H9 (cell line): ENCODE results near the gene BAX. TPM values are rescaled to one million over a fixed set of nuclear protein-coding genes. Genes with fewer than 3 reads are reported as not detected.
A peak's percentile ranks its signal among the peaks of the same experiment; 100 is the strongest.

Experiments used
- DNase-seq: peaks from one replicate; pipeline ENCODE4 v3.0.0-alpha.2; 2017
- H2AFZ ChIP-seq: one replicate; pipeline ENCODE4 v1.6.1; 2013; ENCODE audit warnings: mild to moderate bottlenecking, low read length, control low read depth, moderate library complexity
- H2AK5ac ChIP-seq: 2 replicates; pipeline ENCODE4 v1.6.1; 2013; ENCODE audit warnings: low read length, control low read depth, mixed read lengths; ENCODE audit not compliant: insufficient read length
- H2BK120ac ChIP-seq: one replicate; pipeline ENCODE4 v1.6.1; 2013; ENCODE audit warnings: low read depth, mild to moderate bottlenecking, low read length, control low read depth, inconsistent platforms; ENCODE audit not compliant: poor library complexity, severe bottlenecking
- H2BK12ac ChIP-seq: 2 replicates; pipeline ENCODE4 v1.6.1; 2013; ENCODE audit warnings: low read length, control low read depth, mixed read lengths, low read depth; ENCODE audit not compliant: insufficient read length
- H2BK15ac ChIP-seq: 2 replicates; pipeline ENCODE4 v1.6.1; 2013; ENCODE audit warnings: low read depth, low read length, control low read depth
- H2BK20ac ChIP-seq: one replicate; pipeline ENCODE4 v1.6.1; 2013; ENCODE audit warnings: low read depth, mild to moderate bottlenecking, low read length, control low read depth, inconsistent platforms; ENCODE audit not compliant: poor library complexity, severe bottlenecking
- H2BK5ac ChIP-seq: 2 replicates; pipeline ENCODE4 v1.6.1; 2013; ENCODE audit warnings: low read length, control low read depth, mixed read lengths; ENCODE audit not compliant: insufficient read length
- H3K14ac ChIP-seq: 2 replicates; pipeline ENCODE4 v1.6.1; 2013; ENCODE audit warnings: low read length, control low read depth; ENCODE audit not compliant: insufficient read depth
- H3K18ac ChIP-seq: 2 replicates; pipeline ENCODE4 v1.6.1; 2013; ENCODE audit warnings: low read depth, mild to moderate bottlenecking, mixed read lengths, low read length, control low read depth; ENCODE audit not compliant: insufficient read length
- H3K23ac ChIP-seq: 2 replicates; pipeline ENCODE4 v1.6.1; 2013; ENCODE audit warnings: low read length, control low read depth, mixed read lengths, low read depth; ENCODE audit not compliant: insufficient read length
- H3K23me2 ChIP-seq: 2 replicates; pipeline ENCODE4 v1.6.1; 2013; ENCODE audit warnings: low read depth, mild to moderate bottlenecking, mixed read lengths, low read length, control low read depth; ENCODE audit not compliant: insufficient read length, poor library complexity, severe bottlenecking
- H3K27ac ChIP-seq: 2 replicates; pipeline ENCODE4 v1.5.1; 2013; ENCODE audit warnings: low read length, control low read depth, mixed read lengths, low read depth; ENCODE audit not compliant: insufficient read length
- H3K27me3 ChIP-seq: 2 replicates; pipeline ENCODE4 v1.6.1; 2013; ENCODE audit warnings: low read length, control low read depth, inconsistent platforms; ENCODE audit not compliant: insufficient read depth
- H3K4ac ChIP-seq: 2 replicates; pipeline ENCODE4 v1.6.1; 2013; ENCODE audit warnings: low read depth, mild to moderate bottlenecking, control low read depth, inconsistent platforms, low read length, moderate library complexity
- H3K4me1 ChIP-seq: 2 replicates; pipeline ENCODE4 v1.6.1; 2013; ENCODE audit warnings: low read length, control low read depth, inconsistent platforms; ENCODE audit not compliant: insufficient read depth
- H3K4me2 ChIP-seq: 2 replicates; pipeline ENCODE4 v1.6.1; 2013; ENCODE audit warnings: low read length, control low read depth, mixed read lengths; ENCODE audit not compliant: insufficient read length, insufficient read depth
- H3K56ac ChIP-seq: 2 replicates; pipeline ENCODE4 v1.6.1; 2013; ENCODE audit warnings: low read depth, mild to moderate bottlenecking, mixed read lengths, low read length, control low read depth; ENCODE audit not compliant: insufficient read length
- H3K79me1 ChIP-seq: 2 replicates; pipeline ENCODE4 v1.6.1; 2013; ENCODE audit warnings: low read depth, mild to moderate bottlenecking, moderate library complexity, low read length, control low read depth, inconsistent platforms; ENCODE audit not compliant: insufficient read depth, poor library complexity, severe bottlenecking
- H3K79me2 ChIP-seq: 2 replicates; pipeline ENCODE4 v1.6.1; 2013; ENCODE audit warnings: low read length, control low read depth, inconsistent platforms; ENCODE audit not compliant: insufficient read depth
- H3K9ac ChIP-seq: 2 replicates; pipeline ENCODE4 v1.6.1; 2013; ENCODE audit warnings: low read length, control low read depth, mixed read lengths; ENCODE audit not compliant: insufficient read length; ENCODE audit errors: extremely low read depth
- H3K9me3 ChIP-seq: one replicate; pipeline ENCODE4 v1.6.1; 2013; ENCODE audit warnings: low read depth, low read length, inconsistent platforms; ENCODE audit not compliant: control insufficient read depth
- H3T11ph ChIP-seq: one replicate; pipeline ENCODE4 v1.6.1; 2013; ENCODE audit warnings: mild to moderate bottlenecking, low read length, control low read depth, inconsistent platforms
- H4K20me1 ChIP-seq: one replicate; pipeline ENCODE4 v1.6.1; 2013; ENCODE audit not compliant: control insufficient read depth, insufficient read length, insufficient read depth
- H4K5ac ChIP-seq: 2 replicates; pipeline ENCODE4 v1.6.1; 2013; ENCODE audit warnings: low read depth, mild to moderate bottlenecking, mixed read lengths, low read length, control low read depth; ENCODE audit not compliant: insufficient read length
- H4K8ac ChIP-seq: replicated peaks from 2 replicates; pipeline ENCODE4 v1.6.1; 2013; ENCODE audit warnings: low read length, control low read depth, mixed read lengths, low read depth; ENCODE audit not compliant: insufficient read length
- H4K91ac ChIP-seq: 2 replicates; pipeline ENCODE4 v1.6.1; 2013; ENCODE audit warnings: low read depth, mild to moderate bottlenecking, moderate library complexity, mixed read lengths, low read length, control low read depth; ENCODE audit not compliant: insufficient read length
- H3K27ac Mint-ChIP-seq, 3 experiments: 2 replicates in 2 of 3; 3 replicates in 1 of 3; pipeline ENCODE4 v1.8.0; 2020 to 2021; ENCODE audit warnings: mixed read lengths in 3 of 3, mild to moderate bottlenecking in 1 of 3, moderate library complexity in 1 of 3
- H3K27me3 Mint-ChIP-seq: 2 replicates; pipeline ENCODE4 v1.8.0; 2021; ENCODE audit warnings: low read depth, mild to moderate bottlenecking, moderate library complexity, mixed read lengths
- H3K36me3 Mint-ChIP-seq, 3 experiments: 2 replicates in 2 of 3; 3 replicates in 1 of 3; pipeline ENCODE4 v1.8.0; 2020 to 2021; ENCODE audit warnings: low read depth in 3 of 3, mixed read lengths in 3 of 3; ENCODE audit not compliant: insufficient read depth in 1 of 3
- H3K4me1 Mint-ChIP-seq, 2 experiments: 2 replicates each; pipeline ENCODE4 v1.8.0; 2020; ENCODE audit warnings: mixed read lengths in 2 of 2
- H3K4me3 Mint-ChIP-seq, 2 experiments: 2 replicates in 1 of 2; 3 replicates in 1 of 2; pipeline ENCODE4 v1.8.0; 2020 to 2021; ENCODE audit warnings: mild to moderate bottlenecking in 2 of 2, mixed read lengths in 2 of 2, moderate library complexity in 1 of 2
- H3K9me3 Mint-ChIP-seq, 2 experiments: 2 replicates in 1 of 2; 3 replicates in 1 of 2; pipeline ENCODE4 v1.8.0; 2020; ENCODE audit warnings: mild to moderate bottlenecking in 2 of 2, mixed read lengths in 2 of 2, moderate library complexity in 1 of 2
- CTCF ChIP-seq: fragments of 200-600 bp; sonication (generic); conservative IDR thresholded peaks from 3 replicates; pipeline ENCODE4 v1.8.0; 2021; ENCODE audit warnings: antibody characterized with exemption, mild to moderate bottlenecking
- WGBS: extraction: QIAGEN DNeasy Blood & Tissue Kit; methylation state at CpG from one replicate; pipeline ENCODE4 v1.1.7; 2013; ENCODE audit warnings: missing lambda C conversion rate, low lambda C conversion rate, mixed read lengths; ENCODE audit not compliant: insufficient read length; ENCODE audit errors: extremely low coverage; 5-methylcytosine and 5-hydroxymethylcytosine counted together
- total RNA-seq: library from RNA; stranded (reverse); gene quantifications from 2 replicates; pipeline ENCODE4 v1.2.1, GENCODE V29; 2021

BAX gene
- total RNA-seq, 1 experiment from 2014 or later, result 310 TPM

- Histone ChIP-seq H3K23ac (no peak overlapping the region), H2BK120ac (no peak overlapping the region), H3K27me3 (no peaks in the 10 kb centered on the region), H4K5ac (no peak overlapping the region), H3K4me2 (peak overlapping the region; percentile 46), H3K79me1 (no peaks in the 10 kb centered on the region), H4K91ac (no peak overlapping the region), H3K23me2 (peaks cover 14% of the 10 kb centered on the region), H3K79me2 (no peaks in the 10 kb centered on the region), H3K56ac (no peak overlapping the region), H2AFZ (no peak overlapping the region), H4K8ac (no peak overlapping the region), H3K4me1 (no peaks in the 10 kb centered on the region; the same call in 1 of the 2 replicates), H3K27ac (peak overlapping the region; percentile 50), H2BK20ac (no peak overlapping the region), H2BK5ac (no peak overlapping the region), H3K14ac (peak overlapping the region; percentile 82; the same call in 1 of the 2 replicates), H2AK5ac (no peak overlapping the region), H2BK12ac (no peak overlapping the region), H3K9me3 (no peaks in the 10 kb centered on the region), H3K9ac (peak overlapping the region; percentile 69), H4K20me1 (peaks cover 3% of the 10 kb centered on the region), H2BK15ac (no peak overlapping the region; the same call in 1 of the 2 replicates), H3K4ac (no peak overlapping the region), H3K18ac (peak overlapping the region; percentile 91), H3T11ph (no peak overlapping the region)
- peaks cover 2% of the 10 kb centered on the region; the same call in 1 of the 2 replicates for H3K27me3 Mint-ChIP-seq
- TF ChIP-seq CTCF, result no peak
- H3K9me3 Mint-ChIP-seq, result peaks cover 0 to 5% of the 10 kb centered on the region in 2 experiments; a peak in 2 of 5 replicates
- peak overlapping the region; percentile 97 to 98 (median 98) for H3K27ac Mint-ChIP-seq
- no CpG with 5 or more reads among the region's 19 CpGs for WGBS
- peak overlapping the region; percentile 96 to 98 for H3K4me3 Mint-ChIP-seq
- H3K4me1 Mint-ChIP-seq, result peaks cover 30 to 45% of the 10 kb centered on the region in 2 experiments
- DNase-seq, result no peak
- peaks cover 23 to 57% (median 47%) of the 10 kb centered on the region in 3 experiments; a peak in 6 of 7 replicates for H3K36me3 Mint-ChIP-seq
Measured at GRCh38 chr19:48964205-48965039, 9.7 kb downstream of the BAX start.
